ENCODE results near the gene NSG2.

DNA sequence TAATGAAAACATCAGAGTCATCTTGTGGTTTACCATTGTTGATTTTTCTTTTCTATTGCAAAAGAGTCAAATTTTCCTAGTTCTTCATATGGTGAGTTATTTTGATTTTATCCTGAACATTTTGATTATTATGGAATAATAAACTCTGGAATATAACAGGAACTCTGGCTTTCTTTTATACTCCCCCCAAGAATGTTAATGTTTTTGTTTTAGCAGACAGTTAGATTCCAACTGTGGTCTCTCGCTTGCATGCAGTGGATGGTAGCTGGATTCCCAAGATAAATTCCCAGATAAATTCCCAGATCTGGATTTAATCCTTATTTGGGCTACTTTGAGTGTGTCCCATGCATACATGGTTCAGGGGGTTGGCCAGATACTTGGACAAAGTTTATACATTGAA is 109.8 kb downstream of the NSG2 start:
- TF ChIP-seq POLR2A (IDR thresholded peaks at IDR 0.05; ENCODE audit: low read length) (no peak), GATA1 (IDR thresholded peaks at IDR 0.05; ENCODE audit: low read depth, low read length) (no peak)

All from erythroblast (primary cell).